NCI-H1436 (cell line): Measurements from ENCODE around the gene ERVK3-1.

Source experiments
- DNase-seq: peaks from one replicate; lab custom pipeline; 2025; lab: John Stamatoyannopoulos, UW

The ERVK3-1 gene

GRCh38 chr19:58364146-58364545, 59.0 kb downstream of the ERVK3-1 start:
- no peak for DNase-seq
